Tibial nerve (tissue), 4 donors: Measurements from ENCODE around the gene ELL.

Experiments
- CTCF ChIP-seq, 5 experiments: fragments of 200-600 bp in 3 of 5; fragments of 450-650 bp in 2 of 5; sonication (generic) in 3 of 5; IDR thresholded peaks; one replicate each; pipeline ENCODE4 v1.5.1; 2016 to 2019; ENCODE audit warnings: antibody characterized with exemption in 5 of 5, mild to moderate bottlenecking in 3 of 5, moderate library complexity in 2 of 5
- EP300 ChIP-seq, 2 donors: sonication (generic); formaldehyde crosslinking; IDR thresholded peaks; one replicate each; pipeline ENCODE4 v1.6.1; 2017; ENCODE audit warnings: antibody characterized with exemption in 2 of 2, mild to moderate bottlenecking in 1 of 2

GRCh38 chr19:18507021-18507726 is 14.7 kb downstream of the ELL start:
- TF ChIP-seq CTCF (IDR thresholded peaks at IDR 0.05) (no peak), EP300 (IDR thresholded peaks at IDR 0.05) (no peak)
